Stimulated activated CD4-positive, alpha-beta T cell treated with anti-CD3 and anti-CD28 coated beads, Interleukin-4, amount 100 ng/mL, for 24 hours (primary cell): ENCODE measurements around the gene ZNF618.
A peak's percentile ranks its signal among the peaks of the same experiment; 100 is the strongest.
"Not testable (repeated sequence)": the region's sequence is repeated elsewhere in the genome, so short reads cannot be mapped to it uniquely, and the experiment has no call there.

Experiments
- DNase-seq: peaks from one replicate; pipeline ENCODE4 v3.0.0-alpha.2; 2020

ZNF618 gene

DNA sequence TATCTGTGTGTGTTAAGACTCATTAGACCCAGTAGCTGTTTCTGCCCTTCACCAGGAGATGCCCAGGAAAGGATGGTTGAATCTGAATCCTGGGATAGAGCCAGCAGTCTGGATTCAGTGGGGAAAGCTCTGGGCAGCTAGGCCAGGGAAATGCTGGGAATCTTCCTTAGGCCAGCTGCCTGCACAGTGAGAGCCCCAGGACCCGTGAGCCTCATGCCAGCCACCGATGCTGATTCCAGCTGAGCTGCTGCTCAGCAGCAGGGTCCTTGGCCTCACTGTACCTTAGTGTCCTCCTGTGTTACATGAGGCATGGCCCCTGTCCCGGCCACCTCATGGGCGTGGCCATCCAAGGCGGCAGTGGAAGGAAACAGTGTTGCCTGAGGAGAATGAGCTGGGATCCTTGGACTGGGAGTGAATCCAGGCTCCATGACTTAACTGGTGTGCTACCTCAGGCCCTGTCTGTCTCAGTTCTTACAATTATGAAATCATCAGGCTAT, 114.9 kb downstream of the ZNF618 start:
- no peak for DNase-seq

DNA sequence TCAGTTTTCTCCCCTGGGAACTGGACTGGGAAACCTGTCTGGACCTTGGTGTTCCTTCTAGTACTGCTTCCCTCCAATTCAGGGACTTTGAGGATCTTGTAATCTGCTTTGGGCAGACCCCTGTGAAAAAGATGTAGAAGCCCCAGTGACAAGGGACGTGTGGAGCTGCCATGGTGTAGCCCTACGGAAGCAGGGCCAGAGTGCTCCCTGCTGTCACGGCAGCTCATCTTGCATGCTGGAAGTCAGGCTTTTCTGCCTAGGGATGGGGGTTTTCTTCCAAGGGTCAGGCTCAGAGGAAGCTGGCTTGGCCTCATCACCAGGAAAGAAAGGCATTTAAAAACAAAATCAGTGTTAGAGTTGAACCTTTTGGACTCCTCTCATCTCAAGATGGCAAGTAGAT, 115.6 kb downstream of the ZNF618 start:
- DNase-seq: no peak

DNA sequence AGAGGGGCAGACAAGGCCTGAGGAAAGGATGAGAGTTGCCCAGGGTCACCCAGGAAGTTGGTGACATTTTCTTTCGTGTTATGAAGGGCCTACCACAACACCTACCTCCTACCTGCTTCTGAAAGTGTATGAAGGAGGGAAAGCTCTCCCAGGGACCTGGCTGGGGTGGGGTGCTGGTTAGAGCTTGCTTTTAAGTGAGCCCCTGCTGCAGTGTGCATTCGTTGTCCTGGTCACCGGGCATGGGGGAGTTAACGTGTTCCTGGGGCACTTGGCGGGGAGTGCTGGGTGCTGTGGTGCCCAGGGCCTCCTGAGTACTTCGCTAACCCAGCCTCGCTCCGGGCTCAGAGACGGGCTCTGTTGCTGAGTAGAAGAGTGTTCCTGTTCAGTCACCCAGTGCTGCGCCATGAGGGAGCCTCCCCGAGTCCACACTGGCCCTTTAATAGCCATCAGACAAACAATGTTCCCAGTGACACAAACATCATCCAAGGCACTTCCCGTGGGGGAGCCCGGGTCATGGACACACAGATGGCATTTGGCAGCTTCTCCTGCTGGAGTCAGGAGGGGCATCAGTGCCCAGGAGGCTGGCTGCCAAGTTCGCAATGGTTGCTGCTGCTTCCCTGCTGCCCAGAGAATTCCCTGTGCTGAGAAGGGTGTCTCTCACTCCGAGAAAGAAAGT, 116.3 kb downstream of the ZNF618 start:
- no peak for DNase-seq

DNA sequence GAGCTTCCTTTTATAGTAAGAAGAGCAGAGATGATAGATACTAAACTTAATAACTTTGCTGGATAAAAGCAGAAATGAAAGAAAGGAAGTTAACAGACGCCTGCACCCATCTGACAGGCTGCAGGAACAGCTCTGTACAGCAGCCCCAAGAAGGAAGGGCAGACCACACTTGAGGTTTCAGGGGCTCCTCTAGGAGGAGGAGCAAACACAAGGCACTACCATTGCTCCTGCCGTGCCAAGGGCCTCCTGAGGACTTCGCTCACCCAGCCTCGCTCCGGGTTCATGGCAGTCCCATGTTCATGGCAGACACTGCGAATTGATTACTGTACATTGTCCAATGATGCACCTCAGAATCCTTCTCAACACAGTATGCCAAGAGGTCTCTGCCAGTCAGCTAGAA, 116.9 kb downstream of the ZNF618 start:
- DNase-seq: no peak

DNA sequence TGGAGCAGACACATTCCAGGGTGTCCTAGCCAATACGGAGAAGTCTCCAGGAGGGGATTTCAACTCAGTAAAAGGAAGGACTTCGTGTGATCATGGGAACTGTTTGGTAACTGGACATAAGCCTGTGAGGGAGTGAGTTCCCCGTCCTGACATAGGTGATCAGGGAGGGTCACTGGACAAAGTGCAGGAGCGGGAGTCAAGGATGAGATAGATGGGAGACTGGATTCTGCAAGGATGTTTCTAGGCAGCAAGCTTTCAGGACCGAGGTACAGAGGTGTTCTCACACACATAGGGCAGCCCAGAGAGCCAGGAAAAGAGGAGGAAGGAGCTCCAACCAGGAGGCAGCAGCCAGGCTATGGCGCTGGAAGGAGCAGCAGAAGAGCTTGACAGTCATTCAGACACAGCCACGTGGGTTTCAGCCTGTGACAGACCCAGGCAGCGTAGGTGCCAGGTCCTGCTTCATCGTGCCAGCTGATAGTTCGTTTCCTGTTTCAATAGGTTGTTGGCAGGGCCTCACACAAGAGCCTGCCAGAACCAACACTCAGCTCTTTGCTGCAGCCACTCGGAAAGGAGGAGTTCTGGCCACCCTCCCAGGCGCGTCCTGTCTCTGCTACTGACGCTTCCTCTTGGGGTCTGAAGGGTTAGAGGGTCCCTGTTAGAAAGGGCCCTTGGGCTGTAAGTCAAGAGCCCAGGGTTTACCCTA, 117.9 kb downstream of the ZNF618 start:
- no peak for DNase-seq

DNA sequence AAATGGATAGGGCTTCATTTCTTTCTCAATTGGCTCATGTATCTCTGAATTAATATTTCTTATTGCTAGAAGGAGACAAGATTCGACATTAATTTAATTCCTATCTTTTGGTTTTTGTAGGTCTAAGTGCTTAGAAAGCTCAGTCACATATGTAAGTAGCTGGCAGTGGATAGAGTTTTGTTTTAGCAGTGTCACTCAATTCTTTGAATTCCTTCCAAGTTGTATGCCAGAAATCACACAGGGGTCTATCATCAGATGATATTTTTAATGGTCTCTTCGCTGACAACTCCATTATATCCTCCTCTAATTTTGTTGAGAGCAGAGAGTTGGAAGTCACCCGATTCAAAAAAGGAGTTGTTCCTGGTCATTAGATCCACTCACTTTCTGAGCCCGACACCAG, 119.3 kb downstream of the ZNF618 start:
- DNase-seq: no peak

DNA sequence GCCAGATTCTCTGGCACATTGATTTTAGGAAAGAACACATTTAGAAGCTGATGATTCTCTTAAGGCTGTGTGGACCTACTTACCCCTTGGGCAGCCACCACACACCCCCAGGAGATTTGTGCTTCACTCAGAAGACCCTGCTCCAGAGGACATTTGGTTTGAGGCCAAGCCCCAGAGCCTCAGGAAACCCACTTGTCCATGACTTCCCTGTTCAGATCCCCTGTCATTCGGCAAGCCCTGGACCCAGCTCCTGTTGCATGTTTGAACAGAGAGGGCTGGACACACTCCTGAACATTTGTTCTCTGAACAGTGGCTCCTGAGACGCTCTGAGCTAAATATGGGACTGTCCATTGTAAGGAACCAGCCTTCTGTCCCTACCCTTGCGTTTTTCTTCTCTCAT, 119.9 kb downstream of the ZNF618 start:
- no peak for DNase-seq

DNA sequence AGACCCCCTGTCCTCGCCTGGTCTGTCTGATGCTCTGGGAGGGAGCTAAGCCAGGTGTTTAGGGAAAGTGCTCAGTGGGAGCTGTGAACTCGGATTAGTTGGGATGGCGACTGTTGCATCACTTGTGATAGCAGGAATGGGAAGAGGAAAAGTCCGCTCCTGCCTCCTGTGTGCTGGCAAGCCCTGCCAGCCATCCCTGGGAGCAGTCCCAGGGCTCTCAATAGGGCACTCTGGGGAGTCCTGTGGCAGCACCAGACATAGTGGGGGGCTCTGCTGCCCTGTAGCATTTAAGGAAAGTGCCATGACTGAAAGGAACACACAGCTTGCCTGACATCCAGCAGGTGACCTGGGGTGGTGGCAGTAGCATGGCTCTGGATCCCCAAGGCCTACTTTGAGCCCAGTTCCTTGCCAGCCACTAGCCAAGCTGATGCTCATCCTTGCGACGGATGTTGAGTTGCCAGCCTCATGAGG, 120.5 kb downstream of the ZNF618 start:
- DNase-seq: no peak

DNA sequence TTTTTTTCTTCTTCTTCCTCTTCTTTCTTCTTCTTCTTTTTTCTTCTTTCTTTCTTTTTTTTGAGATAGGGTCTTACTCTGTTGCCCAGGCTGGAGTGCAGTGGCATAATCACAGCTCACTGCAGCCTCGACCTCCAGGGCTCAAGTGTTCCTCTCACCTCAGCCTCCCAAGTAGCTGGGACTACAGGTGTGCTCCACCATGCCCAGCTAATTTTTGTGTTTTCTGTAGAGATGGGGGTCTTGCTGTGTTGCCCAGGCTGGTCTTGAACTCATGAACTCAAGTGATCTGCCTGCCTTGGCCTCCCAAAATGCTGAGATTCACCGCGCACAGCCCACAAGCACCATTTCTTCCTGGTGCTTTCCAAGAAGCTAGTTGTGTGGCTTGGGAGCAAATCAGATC, 121.0 kb downstream of the ZNF618 start:
- not testable (repeated sequence) for DNase-seq

DNA sequence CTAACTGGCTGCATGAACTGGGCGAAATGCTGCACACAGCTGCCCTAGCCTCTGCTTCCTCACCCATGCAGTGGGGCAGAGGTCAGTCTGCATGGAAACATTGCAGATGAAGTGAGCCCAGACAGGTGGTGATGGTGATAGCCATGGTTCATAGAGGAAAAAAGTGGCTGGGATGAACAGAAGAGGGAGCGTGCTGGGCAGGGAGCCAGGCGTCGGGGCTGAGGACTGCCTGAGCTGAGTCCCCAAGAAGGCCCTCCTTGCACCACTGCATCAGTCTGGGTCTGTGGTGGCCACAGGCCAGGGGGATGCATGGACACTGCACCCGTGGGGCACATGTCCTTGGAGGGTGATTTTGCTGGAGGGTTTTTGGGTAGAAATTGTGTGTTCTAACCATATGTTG, 121.5 kb downstream of the ZNF618 start:
- no peak for DNase-seq

DNA sequence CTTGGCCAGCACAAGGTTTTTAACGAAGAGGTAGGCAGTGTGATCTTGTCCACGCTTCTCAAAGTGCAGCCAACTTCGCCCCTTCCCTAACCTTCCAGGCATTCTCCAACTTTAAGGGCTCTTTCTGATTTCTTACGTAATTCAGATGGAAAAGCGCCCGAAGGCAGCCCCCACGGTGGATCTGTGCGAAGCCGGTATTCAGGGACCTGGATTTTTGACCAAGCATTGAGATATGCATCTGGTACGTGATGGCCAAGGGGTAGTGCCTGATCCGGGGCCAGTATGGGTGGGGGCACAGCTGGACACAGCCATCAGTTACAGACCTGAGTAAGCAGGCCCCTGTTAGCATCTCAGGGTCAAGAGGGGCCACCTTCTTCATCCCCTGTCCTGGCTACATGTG, 122.0 kb downstream of the ZNF618 start:
- no peak for DNase-seq

DNA sequence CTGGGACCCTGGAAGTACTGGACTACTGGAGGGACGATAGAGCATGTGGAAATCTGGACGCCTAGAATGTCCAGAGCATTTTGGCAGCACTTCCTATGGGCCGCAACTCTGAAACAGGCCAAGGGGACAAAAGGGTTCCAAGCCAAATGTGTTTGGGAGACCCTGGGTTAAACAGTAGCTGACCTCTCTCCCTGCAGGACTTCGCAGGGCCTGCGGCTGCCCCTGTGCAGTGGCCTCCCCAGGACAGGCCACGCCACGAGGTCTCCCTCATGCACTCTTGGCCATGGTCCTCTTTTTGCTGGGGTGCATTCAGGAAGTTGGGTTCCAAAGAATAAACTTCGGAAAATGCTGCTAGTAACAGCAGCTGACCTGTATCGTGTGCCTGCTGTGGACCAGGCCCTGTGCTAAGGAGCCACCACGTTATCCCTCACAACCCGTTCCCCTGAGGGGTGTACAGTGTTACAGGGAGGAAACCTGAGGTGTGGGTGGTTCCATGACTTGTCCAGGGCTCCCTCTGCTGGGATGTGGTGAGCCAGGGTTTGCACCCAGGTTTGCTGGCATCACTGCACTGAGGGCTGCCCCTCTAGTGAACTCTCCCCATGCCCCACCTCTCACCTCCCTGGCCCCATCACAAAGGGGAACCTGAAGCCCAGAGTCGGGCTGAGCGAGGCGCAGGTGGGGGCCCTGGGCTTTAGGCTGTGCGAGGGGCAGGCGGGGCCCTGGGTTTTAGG, 122.6 kb downstream of the ZNF618 start:
- DNase-seq: peak; percentile 2

DNA sequence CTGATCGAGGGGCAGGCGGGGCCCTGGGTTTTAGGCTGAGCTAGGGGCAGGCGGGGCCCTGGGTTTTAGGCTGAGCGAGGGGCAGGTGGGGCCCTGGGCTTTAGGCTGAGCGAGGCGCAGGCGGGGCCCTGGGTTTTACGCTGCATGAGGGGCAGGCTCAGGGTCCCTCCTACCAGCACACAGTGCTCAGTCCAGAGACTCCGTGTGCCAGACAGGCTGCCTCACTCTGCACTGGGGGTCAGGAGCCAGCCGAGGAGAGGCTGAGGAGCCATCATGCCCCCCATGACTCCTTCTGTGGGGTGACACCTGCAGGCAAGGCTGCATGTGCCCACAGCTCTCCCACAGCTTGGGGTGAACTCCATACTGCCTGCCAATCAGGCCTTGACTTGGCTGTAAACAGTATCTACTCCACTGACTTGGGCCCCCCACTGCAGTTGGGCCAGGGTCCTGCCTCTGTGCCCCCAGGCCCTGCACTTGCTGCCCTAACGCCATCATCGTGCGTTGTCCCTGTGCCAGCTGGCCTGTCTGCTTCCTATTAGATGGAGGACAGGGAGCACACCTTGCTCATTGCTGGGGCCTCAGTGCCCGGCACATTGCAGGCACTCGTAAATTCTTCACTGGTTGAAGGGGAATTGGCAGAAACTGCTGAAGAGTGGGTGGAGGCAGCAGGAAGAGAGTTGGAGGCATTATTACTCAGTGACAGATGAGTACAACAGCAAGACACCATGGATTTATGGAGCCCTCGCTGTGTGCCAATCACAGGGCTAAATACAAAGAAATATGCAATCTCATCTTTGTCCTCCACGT, 123.3 kb downstream of the ZNF618 start:
- peak; percentile 1 for DNase-seq

DNA sequence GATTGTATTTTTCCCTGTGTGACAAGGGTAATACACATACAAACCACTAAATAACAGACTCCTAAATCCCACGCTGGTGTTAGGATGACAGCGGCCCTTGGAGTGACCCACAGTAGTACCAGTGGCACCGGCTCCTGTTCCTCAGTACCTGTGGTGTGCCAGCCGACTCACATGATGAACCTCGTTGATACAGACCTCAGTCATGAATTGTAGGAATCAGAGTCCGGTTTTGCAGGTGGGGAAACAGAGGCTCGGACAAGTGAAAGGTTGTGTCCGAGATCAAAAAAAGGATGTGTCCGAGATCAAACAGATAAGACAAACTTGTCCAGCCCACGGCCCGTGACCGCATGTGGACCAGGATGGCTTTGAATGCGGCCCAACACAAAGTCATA, 124.0 kb downstream of the ZNF618 start:
- DNase-seq: no peak

DNA sequence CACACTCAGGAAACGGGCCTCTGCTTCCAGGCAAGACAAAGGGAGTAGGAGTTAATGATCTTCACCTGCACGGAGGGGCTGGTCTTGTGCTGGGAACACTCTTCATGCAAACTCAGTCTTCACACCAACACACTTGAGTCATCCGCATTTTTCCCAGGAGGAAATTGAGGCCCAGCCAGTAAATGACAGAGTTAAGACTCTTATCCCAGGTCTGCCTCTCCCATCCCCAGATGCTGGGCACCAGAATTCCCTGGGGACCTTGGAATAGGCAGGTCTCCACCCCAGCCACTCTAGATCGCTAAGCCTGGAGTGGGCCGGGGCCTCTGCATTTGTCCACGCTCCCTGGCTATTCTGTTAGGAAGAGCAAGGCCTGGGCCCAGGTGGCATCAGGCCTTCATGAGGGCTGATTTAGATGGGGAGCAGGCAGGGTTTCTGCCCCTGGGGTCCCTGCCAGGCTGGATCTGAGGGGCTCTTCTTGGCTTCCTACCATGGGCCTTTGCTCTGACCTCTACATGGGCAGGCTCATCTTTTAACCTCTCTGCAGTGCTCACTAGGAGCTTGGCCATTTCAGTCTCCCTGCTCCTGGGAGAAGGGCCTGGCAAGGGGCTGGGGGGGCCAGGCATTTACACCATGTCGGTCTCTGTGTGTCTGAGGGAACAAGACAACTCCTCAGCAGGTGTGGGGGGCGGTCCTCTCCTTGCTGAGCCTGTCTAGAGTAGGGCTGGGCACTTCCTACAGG, 124.7 kb downstream of the ZNF618 start:
- peak; percentile 1 for DNase-seq

DNA sequence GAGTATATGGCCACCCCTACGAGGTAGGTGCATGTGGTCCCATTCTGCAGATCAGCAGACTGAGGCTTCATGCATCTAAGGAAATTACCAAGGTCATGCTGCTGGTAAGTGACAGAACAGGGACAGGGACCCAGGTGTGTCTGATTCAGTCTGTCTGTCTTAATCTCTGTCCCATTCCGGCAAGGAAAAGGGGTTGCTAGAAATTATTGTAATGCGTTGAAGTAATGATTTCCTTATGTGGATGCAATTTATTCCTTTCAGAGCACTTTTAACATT, 125.2 kb downstream of the ZNF618 start:
- no peak for DNase-seq

DNA sequence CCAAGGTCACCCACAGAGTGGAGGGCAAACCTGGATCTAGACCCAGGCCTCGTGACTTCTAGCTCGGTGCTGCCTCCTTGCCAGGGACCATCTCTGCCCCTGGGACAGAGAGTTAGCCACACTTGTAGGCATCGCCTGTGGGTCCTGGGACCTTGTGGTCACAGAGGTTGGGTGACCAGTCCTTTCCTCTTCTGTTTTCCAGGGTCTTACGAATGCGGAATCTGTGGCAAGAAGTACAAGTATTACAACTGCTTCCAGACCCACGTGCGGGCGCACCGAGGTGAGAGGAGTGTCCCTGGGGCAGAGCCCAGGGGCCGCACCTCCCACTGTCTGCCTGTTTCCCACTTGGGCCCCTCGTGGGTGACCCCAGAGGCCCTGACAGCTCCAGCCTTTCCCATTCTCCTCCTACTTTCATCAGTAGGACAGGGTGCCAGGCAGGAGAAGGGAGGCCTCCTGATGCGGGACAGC, 125.7 kb downstream of the ZNF618 start:
- DNase-seq: peak; percentile 1

DNA sequence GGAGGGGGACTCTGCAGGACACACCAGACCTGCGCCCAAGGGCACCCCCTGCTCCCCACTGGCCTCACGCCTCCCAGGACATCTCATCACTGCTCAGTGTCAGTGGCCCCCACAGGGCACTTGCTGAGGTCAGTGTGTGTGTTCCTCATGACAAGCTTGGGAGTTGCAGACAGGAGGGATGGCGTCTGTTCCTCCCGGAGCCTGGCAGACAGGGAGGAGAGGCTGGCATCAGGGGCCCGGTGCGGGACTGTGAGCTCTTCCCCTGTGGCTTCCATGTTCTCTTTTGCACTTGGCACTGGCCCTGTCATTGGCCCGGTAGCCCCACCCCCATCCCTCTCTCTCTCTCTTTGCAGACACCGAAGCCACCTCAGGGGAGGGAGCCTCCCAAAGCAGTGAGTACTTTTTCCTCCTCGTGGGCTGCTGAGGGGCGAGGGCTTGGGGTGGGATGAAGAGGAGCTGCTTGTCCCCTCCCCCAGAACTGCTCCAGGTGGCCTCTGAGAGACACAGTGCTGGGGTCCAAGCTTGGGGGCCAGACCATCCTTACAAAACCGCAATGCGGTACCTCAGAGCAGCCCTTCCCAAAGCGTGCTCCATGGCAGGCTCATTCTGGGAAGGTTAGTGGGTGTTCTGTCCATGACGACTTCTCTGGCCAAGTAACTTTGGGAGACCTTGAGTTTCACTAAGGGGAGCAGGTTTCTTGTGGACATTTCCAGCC, 126.3 kb downstream of the ZNF618 start:
- DNase-seq: no peak

DNA sequence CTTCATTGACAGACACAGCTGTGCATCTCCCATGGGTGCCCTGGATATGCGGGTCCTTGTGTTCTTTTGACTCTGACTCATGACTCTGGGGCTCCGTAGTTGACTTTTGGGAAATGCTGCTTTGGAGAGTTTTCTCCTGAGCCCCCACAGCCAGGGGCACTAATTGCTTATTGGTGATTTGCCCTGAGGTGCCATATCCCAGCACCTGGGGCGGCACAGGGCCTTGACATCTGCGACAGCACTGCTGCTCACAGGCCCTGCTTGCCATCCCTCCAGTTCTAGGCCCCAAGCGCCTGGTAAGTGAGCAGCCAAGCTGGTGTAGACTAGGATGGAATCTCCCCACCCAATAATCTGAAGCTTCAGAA, 126.9 kb downstream of the ZNF618 start:
- DNase-seq: no peak

DNA sequence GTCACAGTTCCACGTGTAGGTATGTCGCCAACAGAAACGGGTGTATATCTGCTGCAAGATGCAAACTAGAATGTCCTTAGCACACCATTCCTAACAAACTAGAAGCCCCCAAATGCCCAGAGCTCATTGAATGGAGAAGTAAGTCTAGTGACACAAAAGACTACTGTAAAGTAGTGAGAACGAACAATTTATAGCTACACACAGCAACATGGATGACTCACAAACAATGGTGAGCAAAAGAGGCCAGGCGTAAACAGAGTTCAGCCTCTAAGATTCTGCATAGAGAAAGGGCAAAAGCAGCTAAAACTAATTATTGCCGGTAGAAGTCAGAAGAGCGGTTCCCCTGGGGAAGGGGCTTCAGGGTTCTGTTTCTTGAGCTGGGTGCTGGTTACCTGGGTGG, 127.2 kb downstream of the ZNF618 start:
- DNase-seq: no peak

DNA sequence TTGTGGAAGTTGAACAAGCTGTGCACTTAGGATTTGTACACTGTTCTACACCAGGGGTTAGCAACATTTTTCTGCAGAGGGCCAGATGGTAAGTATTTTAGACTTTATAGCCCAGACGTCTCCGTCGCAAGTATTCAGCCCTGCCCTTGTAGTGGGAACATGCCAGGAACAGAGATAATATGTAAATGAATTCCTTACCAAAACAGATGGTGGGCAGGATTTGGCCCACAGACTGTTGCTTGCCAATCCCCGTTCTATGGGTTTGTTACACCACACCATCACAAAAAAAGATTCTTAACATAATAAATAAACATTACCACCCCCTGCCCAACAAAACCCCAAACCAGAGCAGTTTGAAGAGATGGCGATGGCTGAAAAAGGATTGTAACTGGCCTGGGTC, 127.6 kb downstream of the ZNF618 start:
- no peak for DNase-seq

DNA sequence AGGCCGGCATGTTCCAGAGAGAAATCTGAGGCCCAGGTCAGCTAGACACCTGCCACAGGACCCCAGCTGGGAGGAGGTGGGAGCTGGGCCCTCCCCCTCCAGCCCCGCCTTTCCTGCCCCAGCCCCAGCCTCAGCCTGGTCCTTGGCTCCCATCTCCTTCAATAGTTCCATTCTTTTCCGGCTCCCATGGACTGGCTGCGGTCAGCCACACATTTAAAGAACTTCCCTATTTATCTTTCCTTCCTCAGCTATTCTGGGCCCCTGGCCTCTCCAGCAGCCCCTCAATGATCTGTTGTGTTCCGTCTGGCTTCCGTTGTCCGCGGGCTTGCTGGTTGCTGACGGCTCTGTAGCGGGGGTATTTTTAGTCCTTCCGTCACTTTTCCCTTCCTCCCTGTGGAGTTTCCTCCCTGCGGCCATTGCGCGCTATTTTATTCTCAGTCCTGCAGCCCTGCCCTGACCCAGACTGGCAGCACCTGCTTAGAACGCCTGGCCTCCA, 128.2 kb downstream of the ZNF618 start:
- no peak for DNase-seq
